CD4-positive, CD25-positive, alpha-beta regulatory T cell (primary cell): ENCODE results near the gene NAA15. TPM values are rescaled to one million over a fixed set of nuclear protein-coding genes. Genes with fewer than 3 reads are reported as not detected.

Experiments used
- ATAC-seq, 2 donors: fragments of 150-1000 bp; cut with Tn5 transposase; one replicate each; pipeline ENCODE4 v1.10.0; 2021; ENCODE audit warnings: low read depth in 2 of 2, moderate number of reproducible peaks in 2 of 2, moderate library complexity in 1 of 2
- DNase-seq, 3 donors: peaks; one replicate each; pipeline versions ENCODE4 v3.0.0 to v3.0.0-alpha.2; 2012 to 2022; ENCODE audit warnings: mixed read lengths in 1 of 3
- H3K27ac ChIP-seq: one replicate; pipeline ENCODE4 v1.7.0; 2013; ENCODE audit warnings: mild to moderate bottlenecking, low read length; ENCODE audit not compliant: insufficient read depth, poor library complexity, severe bottlenecking
- H3K27me3 ChIP-seq: one replicate; pipeline ENCODE4 v1.7.0; 2013; ENCODE audit warnings: low read length; ENCODE audit not compliant: control insufficient read depth, insufficient read depth
- H3K36me3 ChIP-seq: one replicate; pipeline ENCODE4 v1.7.0; 2013; ENCODE audit warnings: mild to moderate bottlenecking, low read length, moderate library complexity; ENCODE audit not compliant: control insufficient read depth, insufficient read depth
- H3K4me1 ChIP-seq: 2 replicates; pipeline ENCODE4 v1.7.0; 2013; ENCODE audit warnings: mild to moderate bottlenecking, low read length; ENCODE audit not compliant: insufficient read depth, control insufficient read depth, poor library complexity, severe bottlenecking
- H3K4me3 ChIP-seq: one replicate; pipeline ENCODE4 v1.7.0; 2013; ENCODE audit warnings: low read depth, mild to moderate bottlenecking, low read length, moderate library complexity
- H3K9me3 ChIP-seq, 2 experiments: 1 replicate in 1 of 2; 2 replicates in 1 of 2; pipeline ENCODE4 v1.7.0; 2013; ENCODE audit warnings: low read length in 2 of 2, mild to moderate bottlenecking in 1 of 2, moderate library complexity in 1 of 2; ENCODE audit not compliant: control insufficient read depth in 2 of 2
- H3K27ac Mint-ChIP-seq, 3 donors: one replicate each; pipeline ENCODE4 v1.8.0; 2020 to 2022; ENCODE audit warnings: mild to moderate bottlenecking in 3 of 3, mixed read lengths in 3 of 3, moderate library complexity in 2 of 3
- H3K27me3 Mint-ChIP-seq: one replicate; pipeline ENCODE4 v1.8.0; 2022; ENCODE audit warnings: mild to moderate bottlenecking, mixed read lengths
- H3K36me3 Mint-ChIP-seq: one replicate; pipeline ENCODE4 v1.8.0; 2020; ENCODE audit warnings: mixed read lengths
- H3K4me1 Mint-ChIP-seq, 4 donors: one replicate each; pipeline ENCODE4 v1.8.0; 2020 to 2022; ENCODE audit warnings: mixed read lengths in 4 of 4, mild to moderate bottlenecking in 1 of 4
- H3K4me3 Mint-ChIP-seq, 4 donors: one replicate each; pipeline ENCODE4 v1.8.0; 2020 to 2022; ENCODE audit warnings: mild to moderate bottlenecking in 4 of 4, mixed read lengths in 4 of 4, moderate library complexity in 3 of 4
- H3K9me3 Mint-ChIP-seq, 7 donors: one replicate each; pipeline ENCODE4 v1.8.0; 2020 to 2022; ENCODE audit warnings: mixed read lengths in 7 of 7, mild to moderate bottlenecking in 3 of 7, moderate library complexity in 2 of 7
- polyA plus RNA-seq, 4 donors: library from polyadenylated mRNA; unstranded; fragments of 300-500 nt; fragmentation: Illumina TruSeq; gene quantifications; one replicate each; pipeline ENCODE4 v1.2.3, GENCODE V29; 2021
- total RNA-seq: library from RNA; stranded (reverse); gene quantifications from one replicate; pipeline ENCODE4 v1.2.3, GENCODE V29; 2022

NAA15 gene
- total and polyA plus RNA-seq, 5 donors from 2014 or later = 32.5 to 48.8 (median 35.4) TPM

DNA sequence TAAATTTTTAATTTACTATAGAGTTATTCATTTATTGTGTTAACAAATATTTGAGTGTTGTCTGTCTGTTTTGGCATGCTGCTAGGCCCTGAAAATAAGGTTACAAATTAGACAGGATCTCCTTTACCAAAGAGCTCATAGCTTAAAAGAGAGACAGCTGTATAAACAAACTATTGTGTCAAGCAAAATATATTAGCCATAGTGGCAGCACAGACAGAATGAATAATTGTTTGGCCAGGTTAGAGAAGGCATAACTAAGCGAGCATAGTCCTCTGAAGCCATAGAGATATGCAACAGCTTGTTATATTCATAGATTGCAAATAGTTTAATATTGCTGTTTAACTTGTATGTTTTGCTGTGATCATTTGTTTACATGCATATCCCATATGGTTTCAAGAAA is 67.7 kb downstream of the NAA15 start:
- ATAC-seq (no peak), DNase-seq (no peak)
- Histone ChIP-seq H3K4me3 (no peak overlapping the region), H3K27me3 (no peaks in the 10 kb centered on the region), H3K27ac (no peak overlapping the region), H3K36me3 (peaks cover 69% of the 10 kb centered on the region), H3K4me1 (no peaks in the 10 kb centered on the region), H3K9me3 (no peaks in the 10 kb centered on the region)
- Mint-ChIP-seq H3K4me3 (no peak overlapping the region), H3K36me3 (peaks cover 46% of the 10 kb centered on the region), H3K4me1 (peaks cover 0 to 7% (median 5%) of the 10 kb centered on the region in 4 donors), H3K9me3 (no peaks in the 10 kb centered on the region), H3K27me3 (no peaks in the 10 kb centered on the region), H3K27ac (no peak overlapping the region)

DNA sequence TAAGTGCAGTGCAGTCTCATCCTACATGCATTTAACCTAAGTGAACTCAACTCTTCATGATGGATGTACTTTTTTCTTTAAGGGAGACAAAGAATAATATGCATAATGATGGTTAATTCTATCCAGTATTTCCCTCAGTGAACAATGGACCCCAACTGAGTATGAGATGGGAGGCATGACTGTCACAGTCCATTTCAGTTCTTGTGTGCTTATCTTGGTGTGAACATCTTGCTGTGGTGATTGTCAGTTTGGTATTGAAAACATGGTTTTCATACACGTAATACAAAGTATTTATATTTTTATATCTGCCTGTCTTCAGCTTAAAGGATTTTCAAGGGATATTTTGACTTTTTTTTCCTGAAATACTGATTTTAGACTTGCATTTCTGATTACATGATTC is 72.9 kb downstream of the NAA15 start:
- Histone ChIP-seq H3K9me3 (no peaks in the 10 kb centered on the region), H3K27ac (no peak overlapping the region), H3K4me1 (no peaks in the 10 kb centered on the region), H3K4me3 (no peak overlapping the region), H3K36me3 (peaks cover 71% of the 10 kb centered on the region), H3K27me3 (no peaks in the 10 kb centered on the region)
- ATAC-seq (no peak), DNase-seq (no peak)
- Mint-ChIP-seq H3K9me3 (no peaks in the 10 kb centered on the region), H3K36me3 (peaks cover 47% of the 10 kb centered on the region), H3K27me3 (no peaks in the 10 kb centered on the region), H3K4me3 (no peak overlapping the region), H3K27ac (no peak overlapping the region), H3K4me1 (peaks cover 3 to 15% (median 5%) of the 10 kb centered on the region in 4 donors)

- H3K4me1 Mint-ChIP-seq = peaks cover 0 to 14% (median 8%) of the 10 kb centered on the region in 4 donors
- Histone ChIP-seq H3K27ac (no peak overlapping the region), H3K4me1 (no peaks in the 10 kb centered on the region), H3K9me3 (no peaks in the 10 kb centered on the region), H3K4me3 (no peak overlapping the region), H3K27me3 (no peaks in the 10 kb centered on the region), H3K36me3 (peaks cover 45% of the 10 kb centered on the region)
- no peak overlapping the region for H3K4me3 Mint-ChIP-seq
- H3K9me3 Mint-ChIP-seq = no peaks in the 10 kb centered on the region
- no peak for DNase-seq
- peaks cover 49% of the 10 kb centered on the region for H3K36me3 Mint-ChIP-seq
- ATAC-seq = no peak
- no peak overlapping the region for H3K27ac Mint-ChIP-seq
- no peaks in the 10 kb centered on the region for H3K27me3 Mint-ChIP-seq
Observed at GRCh38 chr4:139386421-139386820, 85.1 kb downstream of the NAA15 start.

GRCh38 chr4:139389102-139389501 is 87.8 kb downstream of the NAA15 start:
- Histone ChIP-seq H3K4me3 (no peak overlapping the region), H3K4me1 (no peaks in the 10 kb centered on the region), H3K9me3 (no peaks in the 10 kb centered on the region), H3K27me3 (no peaks in the 10 kb centered on the region), H3K36me3 (peaks cover 47% of the 10 kb centered on the region), H3K27ac (no peak overlapping the region)
- Mint-ChIP-seq H3K27me3 (no peaks in the 10 kb centered on the region), H3K4me3 (no peak overlapping the region), H3K27ac (peak overlapping the region in 1 of 3 donors; percentile 23), H3K4me1 (peaks cover 0 to 14% (median 8%) of the 10 kb centered on the region in 4 donors), H3K36me3 (peaks cover 49% of the 10 kb centered on the region), H3K9me3 (no peaks in the 10 kb centered on the region)
- ATAC-seq = no peak
- DNase-seq = no peak

- H3K36me3 ChIP-seq = peaks cover 38% of the 10 kb centered on the region
- H3K27ac Mint-ChIP-seq = peak overlapping the region; percentile 12 to 55 (median 52)
- peaks cover 56% of the 10 kb centered on the region for H3K36me3 Mint-ChIP-seq
- DNase-seq (no peak), ATAC-seq (no peak)
- H3K27ac ChIP-seq = no peak overlapping the region
- no peaks in the 10 kb centered on the region for H3K27me3 ChIP-seq
- no peaks in the 10 kb centered on the region for H3K9me3 ChIP-seq
- no peak overlapping the region for H3K4me3 ChIP-seq
- H3K4me1 ChIP-seq = no peaks in the 10 kb centered on the region
- no peaks in the 10 kb centered on the region for H3K27me3 Mint-ChIP-seq
- peaks cover 0 to 14% (median 8%) of the 10 kb centered on the region in 4 donors for H3K4me1 Mint-ChIP-seq
- H3K4me3 Mint-ChIP-seq = no peak overlapping the region
- H3K9me3 Mint-ChIP-seq = no peaks in the 10 kb centered on the region
Observed at GRCh38 chr4:139389991-139390390, 88.7 kb downstream of the NAA15 start.

DNA sequence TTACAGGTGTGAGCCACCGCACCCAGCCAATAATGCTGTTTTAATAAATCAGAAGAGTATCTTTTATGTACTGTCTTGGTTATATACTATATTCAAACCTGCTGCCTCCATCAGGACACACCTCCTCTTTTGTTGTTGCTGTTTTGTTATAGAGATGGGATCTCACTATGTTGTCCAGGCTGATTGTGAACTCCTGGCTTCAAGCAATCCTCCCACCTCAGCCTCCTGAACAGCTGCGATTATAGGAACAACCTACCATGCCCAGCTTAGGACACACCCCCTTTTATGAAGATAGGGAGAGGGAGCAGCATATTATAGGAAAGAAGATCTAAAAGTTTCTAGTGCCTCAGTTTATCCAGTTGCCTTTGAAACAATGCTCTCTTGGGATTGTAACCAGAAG is 90.4 kb downstream of the NAA15 start:
- no peak overlapping the region for H3K27ac ChIP-seq
- H3K4me1 ChIP-seq = no peaks in the 10 kb centered on the region
- no peak overlapping the region for H3K4me3 ChIP-seq
- H3K9me3 Mint-ChIP-seq = no peaks in the 10 kb centered on the region
- H3K27ac Mint-ChIP-seq = peak overlapping the region in 1 of 3 donors; percentile 16
- H3K4me3 Mint-ChIP-seq = no peak overlapping the region
- no peaks in the 10 kb centered on the region for H3K9me3 ChIP-seq
- peaks cover 0 to 7% (median 5%) of the 10 kb centered on the region in 4 donors for H3K4me1 Mint-ChIP-seq
- H3K36me3 ChIP-seq = peaks cover 26% of the 10 kb centered on the region
- ATAC-seq = no peak
- H3K36me3 Mint-ChIP-seq = peaks cover 49% of the 10 kb centered on the region
- H3K27me3 ChIP-seq = no peaks in the 10 kb centered on the region
- H3K27me3 Mint-ChIP-seq = no peaks in the 10 kb centered on the region
- DNase-seq = no peak

DNA sequence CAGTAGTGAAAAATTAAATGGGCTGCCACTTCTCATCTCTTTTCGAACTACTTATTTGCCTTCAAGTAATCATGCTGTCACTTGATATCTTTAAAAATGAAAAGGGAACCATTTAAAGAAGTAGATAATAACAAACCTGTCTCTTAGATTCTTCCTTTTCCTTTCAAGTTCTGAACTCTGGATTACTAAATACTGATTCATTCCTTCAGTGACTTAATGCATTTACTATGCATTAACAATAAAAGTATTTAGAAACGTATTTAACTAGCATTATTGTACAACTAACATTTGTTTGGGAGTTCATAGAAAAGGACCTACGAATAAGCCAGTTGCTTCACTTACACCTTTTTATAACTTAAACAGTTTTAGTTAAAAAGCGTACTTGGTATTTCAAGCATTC is 91.5 kb downstream of the NAA15 start:
- no peaks in the 10 kb centered on the region for H3K9me3 ChIP-seq
- Mint-ChIP-seq H3K9me3 (no peaks in the 10 kb centered on the region), H3K27ac (no peak overlapping the region), H3K27me3 (no peaks in the 10 kb centered on the region), H3K36me3 (peaks cover 43% of the 10 kb centered on the region), H3K4me1 (peaks cover 0 to 7% (median 4%) of the 10 kb centered on the region in 4 donors), H3K4me3 (no peak overlapping the region)
- H3K36me3 ChIP-seq = peaks cover 18% of the 10 kb centered on the region
- no peak for DNase-seq
- no peak overlapping the region for H3K27ac ChIP-seq
- no peaks in the 10 kb centered on the region for H3K27me3 ChIP-seq
- no peaks in the 10 kb centered on the region for H3K4me1 ChIP-seq
- no peak for ATAC-seq
- H3K4me3 ChIP-seq = no peak overlapping the region

GRCh38 chr4:139401368-139401767 is 100.1 kb downstream of the NAA15 start:
- ATAC-seq = no peak
- Histone ChIP-seq H3K36me3 (no peaks in the 10 kb centered on the region), H3K4me3 (no peak overlapping the region), H3K27me3 (no peaks in the 10 kb centered on the region), H3K4me1 (no peaks in the 10 kb centered on the region), H3K27ac (no peak overlapping the region), H3K9me3 (no peaks in the 10 kb centered on the region)
- H3K4me3 Mint-ChIP-seq = no peak overlapping the region
- H3K9me3 Mint-ChIP-seq = peaks cover 0 to 2% (median 0%) of the 10 kb centered on the region in 7 donors
- H3K27ac Mint-ChIP-seq = peak overlapping the region in 1 of 3 donors; percentile 0
- peaks cover 0 to 13% (median 3%) of the 10 kb centered on the region in 4 donors for H3K4me1 Mint-ChIP-seq
- DNase-seq = no peak
- H3K27me3 Mint-ChIP-seq = no peaks in the 10 kb centered on the region
- H3K36me3 Mint-ChIP-seq = peaks cover 14% of the 10 kb centered on the region
